HCT116 (cell line): ENCODE measurements around the gene FNBP1L. TPM values are rescaled to one million over a fixed set of nuclear protein-coding genes. Genes with fewer than 3 reads are reported as not detected.

Experiments used
- ATAC-seq: fragments of 200-7000 bp; cut with Tn5 transposase; 2 replicates; pipeline ENCODE4 v1.9.1; 2020; ENCODE audit warnings: mild to moderate bottlenecking, moderate library complexity
- BruUV-seq: library from RNA; stranded (reverse); fragments of 400-500 nt; replicated peaks from 2 replicates; lab custom pipeline; 2021; lab: Mats Ljungman, UMichigan
- CTCF ChIA-PET: fragments of 300-600 bp; sonication (Branson Sonifier 250); formaldehyde crosslinking; loops from one replicate; lab custom pipeline; 2021; ENCODE audit warnings: antibody characterized with exemption; lab: Charles Lee
- POLR2A ChIA-PET: fragments of 300-600, 350-600 bp; sonication (Branson Sonifier 250); formaldehyde crosslinking; loops from one replicate; lab custom pipeline; 2021; ENCODE audit warnings: antibody characterized with exemption; lab: Charles Lee
- RAD21 ChIA-PET, 2 experiments: fragments of 300-600 bp; sonication (Branson Sonifier 250); formaldehyde crosslinking; loops; one replicate each; lab custom pipeline; 2023; ENCODE audit warnings: low total read pairs in 2 of 2; ENCODE audit not compliant: uncharacterized antibody in 2 of 2, unreplicated experiment in 2 of 2, low non-redundant PET in 1 of 2; lab: Charles Lee
- DNase-seq: peaks from one replicate; pipeline ENCODE4 v3.0.0-alpha.2; 2010; ENCODE audit warnings: low read depth, low spot score
- H2AFZ ChIP-seq: fragments of 200-600 bp; shearing (Covaris generic), sonication (generic); 2 replicates; pipeline ENCODE4 v1.6.1; 2017; ENCODE audit warnings: low read depth, mixed run types, mixed read lengths, antibody characterized with exemption, low read length; ENCODE audit not compliant: poor library complexity, severe bottlenecking
- H3K27ac ChIP-seq: 2 replicates; pipeline ENCODE4 v1.5.1; 2012; ENCODE audit warnings: low read depth, low read length
- H3K27me3 ChIP-seq: fragments of 200-600 bp; sonication (generic); 2 replicates; pipeline ENCODE4 v1.6.1; 2016; ENCODE audit warnings: mixed run types, low read length, mixed read lengths; ENCODE audit not compliant: insufficient read depth
- H3K36me3 ChIP-seq, 2 experiments: fragments of 200-500 bp in 1 of 2; fragments of 200-600 bp in 1 of 2; sonication (Bioruptor generic) in 1 of 2; sonication (generic) in 1 of 2; 2 replicates each; pipeline versions ENCODE4 v1.5.1 to v1.6.1; 2014 to 2016; ENCODE audit warnings: low read length in 2 of 2, inconsistent platforms in 1 of 2, mixed read lengths in 1 of 2, mixed run types in 1 of 2; ENCODE audit not compliant: insufficient read depth in 2 of 2, control insufficient read depth in 1 of 2
- H3K4me1 ChIP-seq, 2 experiments: fragments of 200-600 bp in 1 of 2; sonication (generic) in 1 of 2; 2 replicates each; pipeline versions ENCODE4 v1.5.1 to v1.6.1; 2012 to 2017; ENCODE audit warnings: low read length in 2 of 2, inconsistent platforms in 1 of 2, mild to moderate bottlenecking in 1 of 2, mixed read lengths in 1 of 2, mixed run types in 1 of 2, moderate library complexity in 1 of 2; ENCODE audit not compliant: insufficient read depth in 2 of 2, control insufficient read depth in 1 of 2
- H3K4me2 ChIP-seq: fragments of 200-600 bp; sonication (generic); 2 replicates; pipeline ENCODE4 v1.6.1; 2017; ENCODE audit warnings: mixed run types, low read length, mixed read lengths
- H3K4me3 ChIP-seq, 2 experiments: fragments of 200-600 bp in 1 of 2; sonication (generic) in 1 of 2; replicated peaks in 1 of 2; 2 replicates each; pipeline ENCODE4 v1.5.1; 2011 to 2016; ENCODE audit warnings: low read length in 2 of 2, control low read depth in 1 of 2, low read depth in 1 of 2, mild to moderate bottlenecking in 1 of 2, mixed read lengths in 1 of 2, mixed run types in 1 of 2
- H3K79me2 ChIP-seq: fragments of 200-600 bp; sonication (generic); 2 replicates; pipeline ENCODE4 v1.6.1; 2017; ENCODE audit warnings: mild to moderate bottlenecking, mixed run types, low read length, moderate library complexity, mixed read lengths; ENCODE audit not compliant: insufficient read depth
- H3K9ac ChIP-seq: fragments of 200-600 bp; sonication (generic); 2 replicates; pipeline ENCODE4 v1.6.1; 2016; ENCODE audit warnings: low read length, mixed read lengths
- H3K9me2 ChIP-seq: fragments of 200-600 bp; sonication (generic), shearing (Covaris generic); 2 replicates; pipeline ENCODE4 v1.6.1; 2017; ENCODE audit warnings: mixed run types, mild to moderate bottlenecking, moderate library complexity; ENCODE audit not compliant: insufficient read depth
- H3K9me3 ChIP-seq, 2 experiments: fragments of 200-500 bp in 1 of 2; fragments of 200-600 bp in 1 of 2; sonication (Bioruptor generic) in 1 of 2; sonication (generic) in 1 of 2; 2 replicates each; pipeline ENCODE4 v1.6.1; 2014 to 2017; ENCODE audit warnings: low read length in 2 of 2, mixed read lengths in 2 of 2, inconsistent platforms in 1 of 2, low read depth in 1 of 2, mild to moderate bottlenecking in 1 of 2, mixed run types in 1 of 2, moderate library complexity in 1 of 2; ENCODE audit not compliant: control insufficient read depth in 1 of 2, insufficient read depth in 1 of 2
- H4K20me1 ChIP-seq: fragments of 200-600 bp; sonication (generic), shearing (Covaris generic); 2 replicates; pipeline ENCODE4 v1.6.1; 2017; ENCODE audit warnings: mixed run types, mild to moderate bottlenecking, moderate library complexity; ENCODE audit not compliant: insufficient read depth
- CEBPB ChIP-seq: IDR thresholded peaks from 2 replicates; pipeline ENCODE4 v1.6.1; 2012; ENCODE audit warnings: low read depth
- EGR1 ChIP-seq: IDR thresholded peaks from 2 replicates; pipeline ENCODE4 v1.6.1; 2012; ENCODE audit warnings: low read depth
- EZH2 ChIP-seq: fragments of 200-600 bp; sonication (generic); IDR thresholded peaks from 2 replicates; pipeline ENCODE4 v1.6.1; 2017; ENCODE audit warnings: antibody characterized with exemption, mixed run types
- EZH2phosphoT487 ChIP-seq: fragments of 200-600 bp; IDR thresholded peaks from 2 replicates; pipeline ENCODE4 v1.6.1; 2018; ENCODE audit warnings: antibody characterized with exemption, borderline replicate concordance
- FOSL1 ChIP-seq: IDR thresholded peaks from 2 replicates; pipeline ENCODE4 v1.6.1; 2012; ENCODE audit warnings: low read depth
- JUND ChIP-seq: IDR thresholded peaks from 2 replicates; pipeline ENCODE4 v1.6.1; 2012
- POLR2A ChIP-seq: IDR thresholded peaks from 2 replicates; pipeline ENCODE4 v1.7.0; 2011; ENCODE audit warnings: borderline replicate concordance; ENCODE audit not compliant: insufficient read depth, insufficient read length; ENCODE audit errors: extremely low read depth
- RAD21 ChIP-seq: IDR thresholded peaks from 2 replicates; pipeline ENCODE4 v1.6.1; 2012; ENCODE audit warnings: low read depth, mild to moderate bottlenecking
- SIN3A ChIP-seq: IDR thresholded peaks from 2 replicates; pipeline ENCODE4 v1.6.1; 2012; ENCODE audit warnings: low read depth
- SP1 ChIP-seq: IDR thresholded peaks from 2 replicates; pipeline ENCODE4 v1.6.1; 2012; ENCODE audit warnings: low read depth
- SRF ChIP-seq: IDR thresholded peaks from 2 replicates; pipeline ENCODE4 v1.6.1; 2012; ENCODE audit warnings: low read depth
- TCF7L2 ChIP-seq: IDR thresholded peaks from 2 replicates; pipeline ENCODE4 v1.7.0; 2011; ENCODE audit warnings: borderline replicate concordance, inconsistent platforms; ENCODE audit not compliant: insufficient read depth, insufficient read length; ENCODE audit errors: extremely low read depth
- YY1 ChIP-seq: IDR thresholded peaks from 2 replicates; pipeline ENCODE4 v1.6.1; 2011; ENCODE audit warnings: low read length, low read depth, moderate library complexity, mild to moderate bottlenecking; ENCODE audit not compliant: insufficient replicate concordance; ENCODE audit errors: extremely low read depth
- intact Hi-C: fragments of 100-400 bp; cut with micrococcal nuclease; formaldehyde crosslinking; loops from 2 replicates; pipeline ENCODE4 v1.10.0; 2022
- total RNA-seq: library from RNA; stranded (reverse); gene quantifications from one replicate; pipeline ENCODE4 v1.2.1, GENCODE V29; 2021; ENCODE audit not compliant: unreplicated experiment
- TF ChIP-seq, protein P1 (sequence below), 3 experiments: fragments of 200-600 bp in 1 of 3; sonication (generic) in 1 of 3; IDR thresholded peaks in 2 of 3; conservative IDR thresholded peaks in 1 of 3; 2 replicates each; pipeline ENCODE4 v1.5.1; 2012 to 2017; ENCODE audit warnings: low read depth in 2 of 3, low read length in 2 of 3, antibody characterized with exemption in 1 of 3, borderline replicate concordance in 1 of 3, control low read depth in 1 of 3, mild to moderate bottlenecking in 1 of 3, mixed read lengths in 1 of 3, mixed run types in 1 of 3, moderate library complexity in 1 of 3; ENCODE audit not compliant: insufficient read depth in 1 of 3
- TF ChIP-seq, protein P2 (sequence below): IDR thresholded peaks from 2 replicates; pipeline ENCODE4 v1.6.1; 2012
- TF ChIP-seq, protein P3 (sequence below): IDR thresholded peaks from 2 replicates; pipeline ENCODE4 v1.6.1; 2012; ENCODE audit warnings: low read depth
- TF ChIP-seq, protein P4 (sequence below): IDR thresholded peaks from 2 replicates; pipeline ENCODE4 v1.6.1; 2011; ENCODE audit warnings: mild to moderate bottlenecking, low read length, moderate library complexity; ENCODE audit not compliant: insufficient replicate concordance; ENCODE audit errors: extremely low read depth

FNBP1L gene
- total RNA-seq, 1 experiment from 2014 or later: 26.1 TPM

DNA sequence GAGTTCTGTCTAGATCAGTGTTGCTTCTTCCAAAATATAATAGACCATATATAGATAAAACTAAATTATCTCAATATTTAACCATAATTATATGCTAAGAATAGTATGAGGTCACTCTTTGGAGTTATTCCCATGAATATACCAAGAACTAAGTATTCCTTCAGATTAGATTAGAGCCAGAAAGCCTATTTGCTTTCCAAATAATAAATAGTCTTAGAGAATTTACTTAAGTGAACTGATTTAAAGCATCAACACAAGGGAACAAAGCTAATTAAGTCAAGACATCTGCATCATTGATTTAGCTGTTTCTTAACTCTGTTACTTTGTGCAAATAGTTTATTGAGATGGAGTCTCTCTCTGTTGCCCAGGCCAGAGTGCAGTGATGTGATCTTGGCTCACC lies 35.7 kb downstream of the FNBP1L start:
- DNase-seq (no peak), ATAC-seq (no peak)
- BruUV-seq: no TSS peak
- Histone ChIP-seq H3K9ac (no peak overlapping the region), H3K36me3 (no peaks in the 10 kb centered on the region), H3K27me3 (no peaks in the 10 kb centered on the region), H4K20me1 (peaks cover 5% of the 10 kb centered on the region; the same call in 1 of the 2 replicates), H3K79me2 (peaks cover 14% of the 10 kb centered on the region), H3K4me2 (no peak overlapping the region), H3K9me2 (no peaks in the 10 kb centered on the region), H2AFZ (no peak overlapping the region), H3K9me3 (no peaks in the 10 kb centered on the region), H3K4me1 (no peaks in the 10 kb centered on the region), H3K4me3 (no peak overlapping the region), H3K27ac (no peak overlapping the region)
- ChIA-PET CTCF (no interaction called here), RAD21 (no interaction called here), POLR2A (no interaction called here)
- intact Hi-C loops: no loop called here
- TF ChIP-seq JUND (no peak), FOSL1 (no peak), EZH2 (no peak), EGR1 (no peak), POLR2A (no peak), EZH2phosphoT487 (no peak), TCF7L2 (no peak), RAD21 (no peak), CEBPB (no peak), SP1 (no peak), SRF (no peak), SIN3A (no peak), YY1 (no peak)
- TF ChIP-seq, protein P1, sequence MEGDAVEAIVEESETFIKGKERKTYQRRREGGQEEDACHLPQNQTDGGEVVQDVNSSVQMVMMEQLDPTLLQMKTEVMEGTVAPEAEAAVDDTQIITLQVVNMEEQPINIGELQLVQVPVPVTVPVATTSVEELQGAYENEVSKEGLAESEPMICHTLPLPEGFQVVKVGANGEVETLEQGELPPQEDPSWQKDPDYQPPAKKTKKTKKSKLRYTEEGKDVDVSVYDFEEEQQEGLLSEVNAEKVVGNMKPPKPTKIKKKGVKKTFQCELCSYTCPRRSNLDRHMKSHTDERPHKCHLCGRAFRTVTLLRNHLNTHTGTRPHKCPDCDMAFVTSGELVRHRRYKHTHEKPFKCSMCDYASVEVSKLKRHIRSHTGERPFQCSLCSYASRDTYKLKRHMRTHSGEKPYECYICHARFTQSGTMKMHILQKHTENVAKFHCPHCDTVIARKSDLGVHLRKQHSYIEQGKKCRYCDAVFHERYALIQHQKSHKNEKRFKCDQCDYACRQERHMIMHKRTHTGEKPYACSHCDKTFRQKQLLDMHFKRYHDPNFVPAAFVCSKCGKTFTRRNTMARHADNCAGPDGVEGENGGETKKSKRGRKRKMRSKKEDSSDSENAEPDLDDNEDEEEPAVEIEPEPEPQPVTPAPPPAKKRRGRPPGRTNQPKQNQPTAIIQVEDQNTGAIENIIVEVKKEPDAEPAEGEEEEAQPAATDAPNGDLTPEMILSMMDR (IDR thresholded peaks at IDR 0.05 in 2 of 3, conservative IDR thresholded peaks at IDR 0.05 in 1 of 3; ENCODE audit: borderline replicate concordance in 1 of 3, insufficient read depth in 1 of 3, low read depth in 2 of 3, low read length in 2 of 3): no peak
- TF ChIP-seq, protein P2, sequence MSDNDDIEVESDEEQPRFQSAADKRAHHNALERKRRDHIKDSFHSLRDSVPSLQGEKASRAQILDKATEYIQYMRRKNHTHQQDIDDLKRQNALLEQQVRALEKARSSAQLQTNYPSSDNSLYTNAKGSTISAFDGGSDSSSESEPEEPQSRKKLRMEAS: no peak
- TF ChIP-seq, protein P3, sequence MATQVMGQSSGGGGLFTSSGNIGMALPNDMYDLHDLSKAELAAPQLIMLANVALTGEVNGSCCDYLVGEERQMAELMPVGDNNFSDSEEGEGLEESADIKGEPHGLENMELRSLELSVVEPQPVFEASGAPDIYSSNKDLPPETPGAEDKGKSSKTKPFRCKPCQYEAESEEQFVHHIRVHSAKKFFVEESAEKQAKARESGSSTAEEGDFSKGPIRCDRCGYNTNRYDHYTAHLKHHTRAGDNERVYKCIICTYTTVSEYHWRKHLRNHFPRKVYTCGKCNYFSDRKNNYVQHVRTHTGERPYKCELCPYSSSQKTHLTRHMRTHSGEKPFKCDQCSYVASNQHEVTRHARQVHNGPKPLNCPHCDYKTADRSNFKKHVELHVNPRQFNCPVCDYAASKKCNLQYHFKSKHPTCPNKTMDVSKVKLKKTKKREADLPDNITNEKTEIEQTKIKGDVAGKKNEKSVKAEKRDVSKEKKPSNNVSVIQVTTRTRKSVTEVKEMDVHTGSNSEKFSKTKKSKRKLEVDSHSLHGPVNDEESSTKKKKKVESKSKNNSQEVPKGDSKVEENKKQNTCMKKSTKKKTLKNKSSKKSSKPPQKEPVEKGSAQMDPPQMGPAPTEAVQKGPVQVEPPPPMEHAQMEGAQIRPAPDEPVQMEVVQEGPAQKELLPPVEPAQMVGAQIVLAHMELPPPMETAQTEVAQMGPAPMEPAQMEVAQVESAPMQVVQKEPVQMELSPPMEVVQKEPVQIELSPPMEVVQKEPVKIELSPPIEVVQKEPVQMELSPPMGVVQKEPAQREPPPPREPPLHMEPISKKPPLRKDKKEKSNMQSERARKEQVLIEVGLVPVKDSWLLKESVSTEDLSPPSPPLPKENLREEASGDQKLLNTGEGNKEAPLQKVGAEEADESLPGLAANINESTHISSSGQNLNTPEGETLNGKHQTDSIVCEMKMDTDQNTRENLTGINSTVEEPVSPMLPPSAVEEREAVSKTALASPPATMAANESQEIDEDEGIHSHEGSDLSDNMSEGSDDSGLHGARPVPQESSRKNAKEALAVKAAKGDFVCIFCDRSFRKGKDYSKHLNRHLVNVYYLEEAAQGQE: no peak
- TF ChIP-seq, protein P4, sequence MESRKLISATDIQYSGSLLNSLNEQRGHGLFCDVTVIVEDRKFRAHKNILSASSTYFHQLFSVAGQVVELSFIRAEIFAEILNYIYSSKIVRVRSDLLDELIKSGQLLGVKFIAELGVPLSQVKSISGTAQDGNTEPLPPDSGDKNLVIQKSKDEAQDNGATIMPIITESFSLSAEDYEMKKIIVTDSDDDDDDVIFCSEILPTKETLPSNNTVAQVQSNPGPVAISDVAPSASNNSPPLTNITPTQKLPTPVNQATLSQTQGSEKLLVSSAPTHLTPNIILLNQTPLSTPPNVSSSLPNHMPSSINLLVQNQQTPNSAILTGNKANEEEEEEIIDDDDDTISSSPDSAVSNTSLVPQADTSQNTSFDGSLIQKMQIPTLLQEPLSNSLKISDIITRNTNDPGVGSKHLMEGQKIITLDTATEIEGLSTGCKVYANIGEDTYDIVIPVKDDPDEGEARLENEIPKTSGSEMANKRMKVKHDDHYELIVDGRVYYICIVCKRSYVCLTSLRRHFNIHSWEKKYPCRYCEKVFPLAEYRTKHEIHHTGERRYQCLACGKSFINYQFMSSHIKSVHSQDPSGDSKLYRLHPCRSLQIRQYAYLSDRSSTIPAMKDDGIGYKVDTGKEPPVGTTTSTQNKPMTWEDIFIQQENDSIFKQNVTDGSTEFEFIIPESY: no peak
